Osteoblast (primary cell): Measurements from ENCODE around the gene NRP2. TPM values are rescaled to one million over a fixed set of nuclear protein-coding genes. Genes with fewer than 3 reads are reported as not detected.

ENCODE experiments used
- DNase-seq: peaks from one replicate; pipeline ENCODE4 v3.0.0; 2011; ENCODE audit warnings: low spot score, mixed read lengths; ENCODE audit not compliant: insufficient read length; ENCODE audit errors: missing footprints
- H2AFZ ChIP-seq: 2 replicates; pipeline ENCODE4 v1.6.0; 2011; ENCODE audit warnings: mild to moderate bottlenecking, low read length
- H3K27ac ChIP-seq: 2 replicates; pipeline ENCODE4 v1.5.1; 2011; ENCODE audit warnings: mild to moderate bottlenecking, low read depth, low read length, moderate library complexity
- H3K27me3 ChIP-seq: 2 replicates; pipeline ENCODE4 v1.6.0; 2012; ENCODE audit warnings: mild to moderate bottlenecking, control low read depth, inconsistent platforms, low read length, moderate library complexity; ENCODE audit not compliant: insufficient read depth
- H3K36me3 ChIP-seq: 2 replicates; pipeline ENCODE4 v1.5.1; 2011; ENCODE audit warnings: mild to moderate bottlenecking, low read length, control low read depth, moderate library complexity; ENCODE audit not compliant: insufficient read depth
- H3K4me1 ChIP-seq: 2 replicates; pipeline ENCODE4 v1.5.1; 2011; ENCODE audit warnings: mild to moderate bottlenecking, low read length, control low read depth, moderate library complexity; ENCODE audit not compliant: insufficient read depth
- H3K4me2 ChIP-seq: 2 replicates; pipeline ENCODE4 v1.6.0; 2011; ENCODE audit warnings: mild to moderate bottlenecking, low read length; ENCODE audit not compliant: insufficient read depth
- H3K4me3 ChIP-seq: fragments of 200-600 bp; sonication (generic); 3 replicates; pipeline ENCODE4 v1.5.1; 2012; ENCODE audit warnings: mild to moderate bottlenecking, low read length, inconsistent platforms; ENCODE audit not compliant: insufficient read depth
- H3K79me2 ChIP-seq: 2 replicates; pipeline ENCODE4 v1.6.0; 2012; ENCODE audit warnings: mild to moderate bottlenecking, low read length, control low read depth, inconsistent platforms; ENCODE audit not compliant: insufficient read depth
- H3K9me3 ChIP-seq: 2 replicates; pipeline ENCODE4 v1.5.1; 2011; ENCODE audit warnings: low read depth, low read length, control low read depth
- H4K20me1 ChIP-seq: 2 replicates; pipeline ENCODE4 v1.6.0; 2012; ENCODE audit warnings: mild to moderate bottlenecking, low read length, control low read depth; ENCODE audit not compliant: insufficient read depth
- total RNA-seq: library from RNA; depleted of rRNA; stranded (reverse); fragments of >200 nt; gene quantifications from 2 replicates; pipeline ENCODE4 v1.2.3, GENCODE V29; 2012
- TF ChIP-seq, protein P1 (sequence below): IDR thresholded peaks from 2 replicates; pipeline ENCODE4 v1.5.1; 2011; ENCODE audit warnings: mild to moderate bottlenecking, low read depth, low read length, moderate library complexity; ENCODE audit errors: extremely low read depth

The NRP2 gene
- total RNA-seq, 1 donor, result 183 TPM

DNA sequence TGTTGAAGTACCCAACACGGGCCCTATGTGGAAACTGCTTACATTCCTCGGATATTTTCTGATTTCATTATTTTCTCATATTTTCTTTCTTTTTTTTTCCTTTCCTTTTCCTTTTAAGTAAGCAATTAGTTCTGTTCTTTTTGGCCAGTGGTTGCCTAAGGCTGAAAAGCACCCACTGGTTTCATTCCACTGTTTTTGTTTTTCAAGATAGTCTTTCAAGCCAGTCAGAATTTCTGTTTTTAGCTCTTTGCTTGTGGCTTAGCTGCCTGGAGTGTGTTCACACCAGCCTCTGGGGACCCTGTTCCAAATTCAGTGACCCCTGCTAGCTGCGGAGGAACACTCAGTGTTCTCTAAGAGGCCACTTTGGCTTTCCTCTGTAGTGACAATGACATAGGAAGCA is 73.6 kb downstream of the NRP2 start:
- H3K27me3 ChIP-seq, result no peaks in the 10 kb centered on the region
- H4K20me1 ChIP-seq, result no peaks in the 10 kb centered on the region
- no peaks in the 10 kb centered on the region for H3K79me2 ChIP-seq
- H3K36me3 ChIP-seq, result peaks cover 33% of the 10 kb centered on the region
- H3K4me1 ChIP-seq, result peaks cover 77% of the 10 kb centered on the region
- DNase-seq, result no peak
- TF ChIP-seq, protein P1, sequence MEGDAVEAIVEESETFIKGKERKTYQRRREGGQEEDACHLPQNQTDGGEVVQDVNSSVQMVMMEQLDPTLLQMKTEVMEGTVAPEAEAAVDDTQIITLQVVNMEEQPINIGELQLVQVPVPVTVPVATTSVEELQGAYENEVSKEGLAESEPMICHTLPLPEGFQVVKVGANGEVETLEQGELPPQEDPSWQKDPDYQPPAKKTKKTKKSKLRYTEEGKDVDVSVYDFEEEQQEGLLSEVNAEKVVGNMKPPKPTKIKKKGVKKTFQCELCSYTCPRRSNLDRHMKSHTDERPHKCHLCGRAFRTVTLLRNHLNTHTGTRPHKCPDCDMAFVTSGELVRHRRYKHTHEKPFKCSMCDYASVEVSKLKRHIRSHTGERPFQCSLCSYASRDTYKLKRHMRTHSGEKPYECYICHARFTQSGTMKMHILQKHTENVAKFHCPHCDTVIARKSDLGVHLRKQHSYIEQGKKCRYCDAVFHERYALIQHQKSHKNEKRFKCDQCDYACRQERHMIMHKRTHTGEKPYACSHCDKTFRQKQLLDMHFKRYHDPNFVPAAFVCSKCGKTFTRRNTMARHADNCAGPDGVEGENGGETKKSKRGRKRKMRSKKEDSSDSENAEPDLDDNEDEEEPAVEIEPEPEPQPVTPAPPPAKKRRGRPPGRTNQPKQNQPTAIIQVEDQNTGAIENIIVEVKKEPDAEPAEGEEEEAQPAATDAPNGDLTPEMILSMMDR, result no peak
- peak overlapping the region; percentile 33 for H3K4me2 ChIP-seq
- no peak overlapping the region for H3K4me3 ChIP-seq
- no peaks in the 10 kb centered on the region for H3K9me3 ChIP-seq
- H3K27ac ChIP-seq, result peak overlapping the region; percentile 97
- peak overlapping the region; percentile 42 for H2AFZ ChIP-seq

DNA sequence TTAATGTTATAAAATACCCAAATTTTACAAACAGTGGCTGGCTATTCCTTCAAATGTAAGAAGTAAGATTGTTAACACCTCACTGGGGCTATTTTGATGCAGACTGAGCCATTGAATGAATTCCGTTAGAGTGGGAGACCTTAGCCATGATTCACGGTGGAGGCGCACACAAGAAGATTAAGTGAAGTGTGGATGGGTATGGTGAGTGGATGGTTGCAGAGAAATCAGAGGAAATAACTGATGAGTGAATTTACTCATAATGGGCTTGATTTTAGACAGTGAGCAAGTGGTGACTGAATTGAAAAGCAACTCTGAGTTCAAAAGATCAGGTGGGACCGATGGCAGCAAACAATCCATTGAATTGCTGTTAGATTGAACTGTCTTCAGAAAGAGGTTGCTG is 75.0 kb downstream of the NRP2 start:
- Histone ChIP-seq H4K20me1 (no peaks in the 10 kb centered on the region), H3K79me2 (no peaks in the 10 kb centered on the region), H3K27me3 (no peaks in the 10 kb centered on the region), H3K4me2 (peak overlapping the region; percentile 2), H3K9me3 (no peaks in the 10 kb centered on the region), H3K27ac (peak overlapping the region; percentile 97), H3K4me3 (no peak overlapping the region), H3K36me3 (peaks cover 46% of the 10 kb centered on the region), H3K4me1 (peaks cover 63% of the 10 kb centered on the region), H2AFZ (no peak overlapping the region)
- DNase-seq, result no peak
- TF ChIP-seq, protein P1, result no peak

DNA sequence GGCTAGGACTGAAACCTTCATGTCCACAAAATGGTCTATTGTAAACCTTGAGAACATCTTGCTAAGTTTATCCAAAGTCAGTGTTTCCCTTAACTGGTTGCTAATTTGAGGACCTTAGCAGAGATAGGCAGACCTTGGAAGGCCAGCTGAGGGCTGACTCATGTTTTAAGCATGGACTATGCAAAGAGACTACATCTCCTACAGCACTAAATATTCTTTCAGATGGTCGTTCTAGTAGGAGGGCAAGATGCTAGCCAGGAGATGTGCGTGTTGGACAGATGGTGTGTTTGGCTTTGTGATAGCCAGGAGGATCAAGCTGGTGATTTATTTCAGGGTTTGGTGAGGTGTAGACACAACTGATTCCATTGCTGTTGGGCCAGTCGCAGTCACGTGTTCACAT is 75.8 kb downstream of the NRP2 start:
- TF ChIP-seq, protein P1, result no peak
- peak overlapping the region; percentile 2 for H3K4me2 ChIP-seq
- DNase-seq, result peak; percentile 82
- H3K27me3 ChIP-seq, result no peaks in the 10 kb centered on the region
- peak overlapping the region; percentile 97 for H3K27ac ChIP-seq
- peaks cover 49% of the 10 kb centered on the region for H3K36me3 ChIP-seq
- H3K9me3 ChIP-seq, result no peaks in the 10 kb centered on the region
- H2AFZ ChIP-seq, result no peak overlapping the region
- H4K20me1 ChIP-seq, result no peaks in the 10 kb centered on the region
- no peak overlapping the region for H3K4me3 ChIP-seq
- H3K4me1 ChIP-seq, result peaks cover 57% of the 10 kb centered on the region
- no peaks in the 10 kb centered on the region for H3K79me2 ChIP-seq

DNA sequence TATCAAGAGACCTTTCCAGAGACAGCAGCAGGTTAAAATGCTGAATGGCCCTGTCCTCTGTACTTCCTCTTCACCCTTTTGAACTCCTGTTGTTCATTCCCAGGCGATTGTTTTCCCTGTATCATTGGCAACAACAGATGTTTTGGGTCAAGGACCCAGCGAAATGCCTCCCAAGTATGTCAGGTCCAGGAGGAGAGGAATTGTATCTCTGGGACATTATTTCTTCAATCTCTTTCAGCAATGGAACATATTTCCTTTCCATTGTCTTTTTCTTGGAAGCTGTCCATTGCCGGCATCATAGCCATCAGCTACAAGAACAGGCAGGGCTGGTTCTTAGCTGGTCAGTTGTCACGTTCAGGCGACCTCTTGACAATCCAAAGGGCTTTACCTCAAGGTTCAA is 76.2 kb downstream of the NRP2 start:
- no peaks in the 10 kb centered on the region for H4K20me1 ChIP-seq
- no peak overlapping the region for H2AFZ ChIP-seq
- TF ChIP-seq, protein P1, result no peak
- H3K4me3 ChIP-seq, result no peak overlapping the region
- H3K27me3 ChIP-seq, result no peaks in the 10 kb centered on the region
- no peak overlapping the region for H3K4me2 ChIP-seq
- no peaks in the 10 kb centered on the region for H3K9me3 ChIP-seq
- peaks cover 44% of the 10 kb centered on the region for H3K36me3 ChIP-seq
- no peaks in the 10 kb centered on the region for H3K79me2 ChIP-seq
- peaks cover 57% of the 10 kb centered on the region for H3K4me1 ChIP-seq
- no peak for DNase-seq
- peak overlapping the region; percentile 97 for H3K27ac ChIP-seq
